GM12865 (cell line): ENCODE results near the gene CHID1.

Source experiments
- DNase-seq: peaks from one replicate; pipeline ENCODE4 v3.0.0; 2010; ENCODE audit warnings: low read depth
- H3K4me3 ChIP-seq: 2 replicates; pipeline ENCODE4 v1.5.1; 2011; ENCODE audit warnings: mild to moderate bottlenecking, low read depth, low read length, control low read depth
- CTCF ChIP-seq: IDR thresholded peaks from 2 replicates; pipeline ENCODE4 v1.5.1; 2011; ENCODE audit warnings: low read length, control low read depth, low read depth, inconsistent platforms; ENCODE audit not compliant: insufficient read depth; ENCODE audit errors: missing control alignments

Gene CHID1

GRCh38 chr11:954392-955153 lies 44.0 kb upstream of the CHID1 start:
- TF ChIP-seq CTCF: no peak
- no peak overlapping the region for H3K4me3 ChIP-seq
- no peak for DNase-seq

- no peak for DNase-seq
Measured at GRCh38 chr11:953512-953911, 42.9 kb upstream of the CHID1 start.

GRCh38 chr11:952406-953385 lies 42.1 kb upstream of the CHID1 start:
- no peak overlapping the region for H3K4me3 ChIP-seq
- DNase-seq: no peak
- no peak for TF ChIP-seq CTCF

More at GRCh38 chr11:953512-953911, 42.9 kb upstream of the CHID1 start:
- TF ChIP-seq CTCF: no peak
- H3K4me3 ChIP-seq: no peak overlapping the region

DNA sequence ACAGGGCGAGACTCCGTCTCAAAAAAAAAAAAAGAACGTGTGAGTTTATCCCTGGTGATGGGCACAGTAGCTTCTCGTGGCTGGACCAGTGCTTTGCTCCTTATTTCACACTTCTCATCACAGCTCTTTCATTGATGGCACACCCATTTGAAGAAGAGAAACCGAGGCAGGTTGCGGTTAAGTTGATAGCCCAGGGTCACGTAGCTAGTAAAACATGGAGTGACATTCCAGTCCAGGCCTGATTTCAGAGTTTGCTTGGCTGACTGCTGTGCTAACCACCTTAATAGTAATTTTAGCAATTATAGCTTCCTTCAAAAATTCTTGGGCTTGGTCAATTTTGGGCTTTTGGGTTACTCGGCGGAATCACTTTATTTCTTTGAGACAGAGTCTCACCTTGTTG lies 40.9 kb upstream of the CHID1 start:
- H3K4me3 ChIP-seq: no peak overlapping the region
- no peak for TF ChIP-seq CTCF
- no peak for DNase-seq

DNA sequence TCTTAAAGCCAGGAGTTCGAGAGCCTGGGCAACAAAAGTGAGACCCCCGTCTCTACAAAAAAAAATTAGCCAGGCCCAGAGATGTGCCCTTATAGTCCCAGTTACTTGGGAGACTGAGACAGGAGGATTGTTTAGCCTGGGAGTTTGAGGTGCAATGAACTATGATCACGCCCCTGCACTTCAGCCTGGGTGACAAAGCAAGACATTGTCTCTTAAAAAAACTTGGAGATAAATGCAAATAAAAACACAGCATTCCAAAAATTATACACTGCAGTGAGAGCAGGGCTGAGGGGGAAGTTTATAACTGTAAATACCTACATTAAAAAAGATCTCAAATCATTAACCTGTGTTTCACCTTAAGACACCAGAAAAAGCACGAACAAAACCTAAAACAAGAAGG lies 37.1 kb upstream of the CHID1 start:
- no peak overlapping the region for H3K4me3 ChIP-seq
- no peak for TF ChIP-seq CTCF
- no peak for DNase-seq

- no peak overlapping the region for H3K4me3 ChIP-seq
- DNase-seq: no peak
- no peak for TF ChIP-seq CTCF
Measured at GRCh38 chr11:945986-946385, 35.4 kb upstream of the CHID1 start.
